AG04449 (cell line): ENCODE measurements around the gene EIF3I.
"Not testable (repeated sequence)": the region's sequence is repeated elsewhere in the genome, so short reads cannot be mapped to it uniquely, and the experiment has no call there.

Source experiments
- CTCF ChIA-PET: fragments of 350-600 bp; formaldehyde crosslinking; extraction: SDS; loops from one replicate; lab custom pipeline; 2021; ENCODE audit warnings: antibody characterized with exemption; lab: Yijun Ruan, JAX
- POLR2A ChIA-PET: fragments of 400-600, 350-600 bp; formaldehyde crosslinking; extraction: SDS; loops from one replicate; lab custom pipeline; 2020; ENCODE audit warnings: antibody characterized with exemption, inconsistent platforms; lab: Yijun Ruan, JAX
- DNase-seq: peaks from one replicate; pipeline ENCODE4 v3.0.0-alpha.2; 2010; ENCODE audit warnings: low read depth, low spot score
- H3K4me3 ChIP-seq: 2 replicates; pipeline ENCODE4 v1.5.1; 2011; ENCODE audit warnings: low read depth, mild to moderate bottlenecking, control low read depth, low read length
- CTCF ChIP-seq: IDR thresholded peaks from one replicate; pipeline ENCODE4 v1.5.1; 2011; ENCODE audit warnings: mild to moderate bottlenecking, moderate library complexity, low read length, control low read depth, inconsistent platforms; ENCODE audit not compliant: insufficient read depth; ENCODE audit errors: missing control alignments

Gene EIF3I

GRCh38 chr1:32256473-32257226 is 34.4 kb downstream of the EIF3I start:
- CTCF ChIA-PET = interaction anchor here (1.0 to 1.5 kb wide), 4 partner anchors 8 to 41 kb away, joined by 3 to 5 read pairs (median 4); partner anchors contain the start of gene FAM167B
- no peak overlapping the region for H3K4me3 ChIP-seq
- DNase-seq = no peak
- TF ChIP-seq CTCF = no peak
- POLR2A ChIA-PET = no interaction called here

GRCh38 chr1:32257227-32257508 is 35.0 kb downstream of the EIF3I start:
- no peak for DNase-seq
- no peak for TF ChIP-seq CTCF
- POLR2A ChIA-PET = no interaction called here
- no peak overlapping the region for H3K4me3 ChIP-seq
- CTCF ChIA-PET = interaction anchor here (1.0 to 1.4 kb wide), 3 partner anchors 9 to 41 kb away, joined by 3 to 5 read pairs (median 3); partner anchors contain the start of gene FAM167B

DNA sequence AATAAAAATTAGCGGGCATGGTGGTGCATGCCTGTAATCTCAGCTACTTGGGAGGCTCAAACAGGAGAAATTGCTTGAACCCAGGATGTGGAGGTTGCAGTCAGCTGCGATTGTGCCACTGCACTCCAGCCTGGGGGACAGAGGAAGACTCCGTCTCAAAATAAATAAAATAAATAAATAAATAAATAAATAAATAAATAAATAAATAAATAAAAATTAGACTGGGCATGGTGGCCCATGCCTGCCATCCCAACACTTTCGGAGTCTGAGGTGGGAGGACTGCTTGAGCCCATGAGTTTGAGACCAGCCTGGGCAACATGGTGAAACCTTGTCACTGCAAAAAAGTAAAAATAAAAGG is 41.0 kb downstream of the EIF3I start:
- CTCF ChIA-PET = interaction anchor here (1.2 to 5.0 kb wide), 4 partner anchors 12 to 138 kb away, joined by 3 to 39 read pairs (median 4); partner anchors contain the start of genes FAM167B and LCK
- H3K4me3 ChIP-seq, DNase-seq, POLR2A ChIA-PET: not testable (repeated sequence)

- no peak for DNase-seq
- no peak for TF ChIP-seq CTCF
- CTCF ChIA-PET = interaction anchor here (1.4 kb wide), 1 partner anchor 13 kb away, joined by 4 read pairs; the partner anchor contains the start of gene LCK
- POLR2A ChIA-PET = no interaction called here
- H3K4me3 ChIP-seq = no peak overlapping the region
Observed at GRCh38 chr1:32263744-32264143, 41.5 kb downstream of the EIF3I start.

GRCh38 chr1:32265846-32266245 is 43.6 kb downstream of the EIF3I start:
- H3K4me3 ChIP-seq = no peak overlapping the region
- POLR2A ChIA-PET = no interaction called here
- no peak for DNase-seq
- TF ChIP-seq CTCF = no peak
- CTCF ChIA-PET = interaction anchor here (3.8 kb wide), 1 partner anchor 17 kb away, joined by 16 read pairs; the partner anchor contains the start of gene FAM167B

- H3K4me3 ChIP-seq = no peak overlapping the region
- ChIA-PET CTCF (interaction anchor here (3.8 kb wide), 1 partner anchor 19 kb away, joined by 16 read pairs; the partner anchor contains the start of gene FAM167B), POLR2A (interaction anchor here (0.7 kb wide), 1 partner anchor 37 kb away, joined by 4 read pairs; no protein-coding TSS in a partner anchor)
- no peak for TF ChIP-seq CTCF
- DNase-seq = peak; percentile 55
Observed at GRCh38 chr1:32266921-32267591, 44.8 kb downstream of the EIF3I start.
